ENCODE data around the gene STK32C.

Gene STK32C

GRCh38 chr10:132346806-132347205 is 39.1 kb upstream of the STK32C start:
- H3K27ac ChIP-seq = no peak overlapping the region
- TF ChIP-seq CTCF (IDR thresholded peaks at IDR 0.05) (no peak), ZFX (IDR thresholded peaks at IDR 0.05; ENCODE audit: borderline replicate concordance) (no peak)

- H3K27ac ChIP-seq = no peak overlapping the region
- TF ChIP-seq CTCF (IDR thresholded peaks at IDR 0.05) = no peak
- no peak for TF ChIP-seq ZFX (IDR thresholded peaks at IDR 0.05; ENCODE audit: borderline replicate concordance)
These were observed 37.6 kb upstream of the STK32C start for GRCh38 chr10:132345345-132345744.

- TF ChIP-seq CTCF (IDR thresholded peaks at IDR 0.05) (no peak), ZFX (IDR thresholded peaks at IDR 0.05; ENCODE audit: borderline replicate concordance) (no peak)
- no peak overlapping the region for H3K27ac ChIP-seq
These were observed 36.6 kb upstream of the STK32C start for GRCh38 chr10:132344386-132344785.

GRCh38 chr10:132342553-132342952 is 34.8 kb upstream of the STK32C start:
- no peak overlapping the region for H3K27ac ChIP-seq
- no peak for TF ChIP-seq CTCF (IDR thresholded peaks at IDR 0.05)
- TF ChIP-seq ZFX (IDR thresholded peaks at IDR 0.05; ENCODE audit: borderline replicate concordance) = no peak

- no peak for TF ChIP-seq ZFX (IDR thresholded peaks at IDR 0.05; ENCODE audit: borderline replicate concordance)
- no peak for TF ChIP-seq CTCF (IDR thresholded peaks at IDR 0.05)
- H3K27ac ChIP-seq = no peak overlapping the region
These were observed 34.0 kb upstream of the STK32C start for GRCh38 chr10:132341781-132342180.

GRCh38 chr10:132341017-132341416 is 33.3 kb upstream of the STK32C start:
- no peak overlapping the region for H3K27ac ChIP-seq
- no peak for TF ChIP-seq ZFX (IDR thresholded peaks at IDR 0.05; ENCODE audit: borderline replicate concordance)
- no peak for TF ChIP-seq CTCF (IDR thresholded peaks at IDR 0.05)

GRCh38 chr10:132339276-132339675 is 31.5 kb upstream of the STK32C start:
- TF ChIP-seq ZFX (IDR thresholded peaks at IDR 0.05; ENCODE audit: borderline replicate concordance) = no peak
- TF ChIP-seq CTCF (IDR thresholded peaks at IDR 0.05) = no peak
- H3K27ac ChIP-seq = no peak overlapping the region

Measured in 22Rv1 (cell line).